GM12892 (cell line): ENCODE data around the gene SBNO1.

ENCODE experiments used
- POLR2A ChIP-seq: IDR thresholded peaks from 2 replicates; pipeline ENCODE4 v1.6.1; 2011; ENCODE audit warnings: low read depth, low read length, control low read depth
- TAF1 ChIP-seq: IDR thresholded peaks from 2 replicates; pipeline ENCODE4 v1.6.1; 2011; ENCODE audit warnings: low read depth, mild to moderate bottlenecking, control low read depth, low read length, borderline replicate concordance

- TF ChIP-seq TAF1: no peak
- no peak for TF ChIP-seq POLR2A
Observed at GRCh38 chr12:123369229-123369628, 4.6 kb upstream of the SBNO1 start.
